Spleen (tissue), 11 donors: Measurements from ENCODE around the gene TNFRSF25. TPM values are rescaled to one million over a fixed set of nuclear protein-coding genes. Genes with fewer than 3 reads are reported as not detected.

Experiments used
- DNase-seq: peaks from one replicate; pipeline ENCODE4 v3.0.0-alpha.2; 2020
- H3K27ac ChIP-seq, 8 donors: fragments of 200-600 bp; sonication (generic) in 7 of 8; 1 replicate in 4 of 8; 2 replicates in 4 of 8; pipeline versions ENCODE4 v1.5.0 to v1.8.0; 2016 to 2021; ENCODE audit warnings: inconsistent platforms in 4 of 8, mild to moderate bottlenecking in 4 of 8, moderate library complexity in 1 of 8
- H3K27me3 ChIP-seq, 7 donors: fragments of 200-600 bp; sonication (generic) in 6 of 7; replicated peaks in 1 of 7; 1 replicate in 4 of 7; 2 replicates in 3 of 7; pipeline versions ENCODE4 v1.5.0 to v1.8.0; 2016 to 2021; ENCODE audit warnings: inconsistent platforms in 3 of 7, mild to moderate bottlenecking in 1 of 7
- H3K36me3 ChIP-seq, 6 donors: fragments of 200-600 bp; sonication (generic) in 5 of 6; 1 replicate in 4 of 6; 2 replicates in 2 of 6; pipeline versions ENCODE4 v1.5.0 to v1.8.0; 2016 to 2021; ENCODE audit warnings: inconsistent platforms in 2 of 6
- H3K4me1 ChIP-seq, 6 donors: fragments of 200-600 bp; sonication (generic) in 5 of 6; 1 replicate in 3 of 6; 2 replicates in 3 of 6; pipeline versions ENCODE4 v1.5.0 to v1.8.0; 2016 to 2021; ENCODE audit warnings: inconsistent platforms in 3 of 6
- H3K4me3 ChIP-seq, 8 donors: fragments of 200-600 bp; sonication (generic) in 7 of 8; 1 replicate in 4 of 8; 2 replicates in 4 of 8; pipeline versions ENCODE4 v1.5.0 to v1.8.0; 2016 to 2021; ENCODE audit warnings: inconsistent platforms in 4 of 8, mild to moderate bottlenecking in 4 of 8, moderate library complexity in 2 of 8
- H3K9me3 ChIP-seq, 8 donors: fragments of 200-600 bp; sonication (generic) in 7 of 8; 1 replicate in 4 of 8; 2 replicates in 4 of 8; pipeline versions ENCODE4 v1.5.0 to v1.8.0; 2016 to 2021; ENCODE audit warnings: inconsistent platforms in 4 of 8
- POLR2A ChIP-seq, 3 donors: fragments of 450-650 bp; IDR thresholded peaks; one replicate each; pipeline ENCODE4 v1.5.1; 2017; ENCODE audit warnings: antibody characterized with exemption in 3 of 3, mild to moderate bottlenecking in 1 of 3
- POLR2AphosphoS5 ChIP-seq, 3 donors: sonication (generic); formaldehyde crosslinking; IDR thresholded peaks; one replicate each; pipeline ENCODE4 v1.5.1; 2017; ENCODE audit warnings: antibody characterized with exemption in 3 of 3
- WGBS, 5 donors: extraction: QIAGEN DNeasy Blood & Tissue Kit in 3 of 5; methylation state at CpG; one replicate each; pipeline versions ENCODE4 v1.1.5 to v1.1.7; 2013 to 2018; 5-methylcytosine and 5-hydroxymethylcytosine counted together
- intact Hi-C: fragments of 100-400 bp; cut with DNase I; formaldehyde crosslinking; loops from one replicate; pipeline ENCODE4 v1.15.0; 2023; ENCODE audit warnings: low total_unique reads
- polyA plus RNA-seq, 3 donors: library from polyadenylated mRNA; stranded (reverse); fragments of 200-250 nt; gene quantifications; one replicate each; pipeline ENCODE4 v1.2.1, GENCODE V29; 2013
- total RNA-seq, 7 donors: library from RNA; depleted of rRNA in 3 of 7; stranded (reverse); fragments of >200 nt in 3 of 7; fragmentation: NEBNext Ultra II Directional in 4 of 7; extraction: Animal tissue kit (Norgen Biotek cat#: 25700) in 4 of 7; gene quantifications; one replicate each; pipeline versions ENCODE4 v1.1.0 to v1.2.1, GENCODE V29; 2016 to 2021
- TF ChIP-seq, protein P1 (sequence below), 11 experiments: fragments of 200-600 bp in 7 of 11; fragments of 450-650 bp in 4 of 11; sonication (generic) in 4 of 11; IDR thresholded peaks in 8 of 11; conservative IDR thresholded peaks in 3 of 11; 1 replicate in 7 of 11; 2 replicates in 4 of 11; pipeline versions ENCODE4 v1.4.0 to v1.8.0; 2016 to 2021; ENCODE audit warnings: antibody characterized with exemption in 11 of 11, inconsistent platforms in 4 of 11, mild to moderate bottlenecking in 1 of 11
- donor health status: healthy with polysubstance abuse.
- donor health status: DM: no; HTN: no; CAD: no; lungs with moderate emphysema.
- donor health status: DM: no; HTN: no; CAD: no.
- donor health status: Bipolar disorder and iron deficiency.
- donor health status: healthy.
- donor health status: DM: no; HTN: no; CAD: no.
- donor health status: DM: yes; HTN: yes; CAD: no.

Gene TNFRSF25
- total and polyA plus RNA-seq, 10 donors: 30.9 to 147 (median 66.8) TPM

GRCh38 chr1:6466751-6467150 is 778 bp upstream of the TNFRSF25 start:
- no peaks in the 10 kb centered on the region for H3K9me3 ChIP-seq
- WGBS, 5 donors: 82 to 97% (median 89%) methylated on average over 5 of the region's 5 CpGs
- peaks cover 0 to 90% (median 55%) of the 10 kb centered on the region in 6 donors for H3K36me3 ChIP-seq
- intact Hi-C loops: no loop called here
- H3K27ac ChIP-seq: no peak overlapping the region
- no peak for DNase-seq
- no peak overlapping the region for H3K4me3 ChIP-seq
- H3K4me1 ChIP-seq: peaks cover 0 to 52% (median 11%) of the 10 kb centered on the region in 6 donors
- H3K27me3 ChIP-seq: peaks cover 0 to 45% (median 4%) of the 10 kb centered on the region in 7 donors
- no peak for TF ChIP-seq POLR2AphosphoS5 (IDR thresholded peaks at IDR 0.05)
- TF ChIP-seq, protein P1, sequence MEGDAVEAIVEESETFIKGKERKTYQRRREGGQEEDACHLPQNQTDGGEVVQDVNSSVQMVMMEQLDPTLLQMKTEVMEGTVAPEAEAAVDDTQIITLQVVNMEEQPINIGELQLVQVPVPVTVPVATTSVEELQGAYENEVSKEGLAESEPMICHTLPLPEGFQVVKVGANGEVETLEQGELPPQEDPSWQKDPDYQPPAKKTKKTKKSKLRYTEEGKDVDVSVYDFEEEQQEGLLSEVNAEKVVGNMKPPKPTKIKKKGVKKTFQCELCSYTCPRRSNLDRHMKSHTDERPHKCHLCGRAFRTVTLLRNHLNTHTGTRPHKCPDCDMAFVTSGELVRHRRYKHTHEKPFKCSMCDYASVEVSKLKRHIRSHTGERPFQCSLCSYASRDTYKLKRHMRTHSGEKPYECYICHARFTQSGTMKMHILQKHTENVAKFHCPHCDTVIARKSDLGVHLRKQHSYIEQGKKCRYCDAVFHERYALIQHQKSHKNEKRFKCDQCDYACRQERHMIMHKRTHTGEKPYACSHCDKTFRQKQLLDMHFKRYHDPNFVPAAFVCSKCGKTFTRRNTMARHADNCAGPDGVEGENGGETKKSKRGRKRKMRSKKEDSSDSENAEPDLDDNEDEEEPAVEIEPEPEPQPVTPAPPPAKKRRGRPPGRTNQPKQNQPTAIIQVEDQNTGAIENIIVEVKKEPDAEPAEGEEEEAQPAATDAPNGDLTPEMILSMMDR (IDR thresholded peaks at IDR 0.05 in 8 of 11, conservative IDR thresholded peaks at IDR 0.05 in 3 of 11): no peak
- no peak for TF ChIP-seq POLR2A (IDR thresholded peaks at IDR 0.05)

- peaks cover 3 to 64% (median 23%) of the 10 kb centered on the region in 6 donors for H3K4me1 ChIP-seq
- no peak for TF ChIP-seq POLR2AphosphoS5 (IDR thresholded peaks at IDR 0.05)
- TF ChIP-seq, protein P1 (IDR thresholded peaks at IDR 0.05 in 8 of 11, conservative IDR thresholded peaks at IDR 0.05 in 3 of 11): no peak
- no peak for TF ChIP-seq POLR2A (IDR thresholded peaks at IDR 0.05)
- 11 to 39% (median 16%) methylated on average over 10 to 21 of the region's 21 CpGs for whole genome bisulfite sequencing, 5 donors
- peaks cover 0 to 89% (median 51%) of the 10 kb centered on the region in 6 donors for H3K36me3 ChIP-seq
- peak overlapping the region in 7 of 8 donors; percentile 4 to 79 (median 54) for H3K27ac ChIP-seq
- intact Hi-C loops: no loop called here
- DNase-seq: no peak
- no peaks in the 10 kb centered on the region for H3K9me3 ChIP-seq
- peaks cover 0 to 57% (median 4%) of the 10 kb centered on the region in 7 donors for H3K27me3 ChIP-seq
- H3K4me3 ChIP-seq: peak overlapping the region in 7 of 8 donors; percentile 1 to 64 (median 30)
Measured at GRCh38 chr1:6465461-6466005, 440 bp downstream of the TNFRSF25 start.

- 80 to 89% (median 85%) methylated on average over 5 of the region's 5 CpGs for WGBS, 5 donors
- no peak for TF ChIP-seq POLR2A (IDR thresholded peaks at IDR 0.05)
- no peak for TF ChIP-seq POLR2AphosphoS5 (IDR thresholded peaks at IDR 0.05)
- TF ChIP-seq, protein P1 (IDR thresholded peaks at IDR 0.05 in 8 of 11, conservative IDR thresholded peaks at IDR 0.05 in 3 of 11): no peak
- Histone ChIP-seq H3K36me3 (peaks cover 0 to 83% (median 45%) of the 10 kb centered on the region in 6 donors), H3K27me3 (peaks cover 0 to 63% (median 4%) of the 10 kb centered on the region in 7 donors), H3K27ac (peak overlapping the region in 4 of 8 donors; percentile 54 to 79 (median 74)), H3K9me3 (no peaks in the 10 kb centered on the region), H3K4me3 (peak overlapping the region in 4 of 8 donors; percentile 30 to 64 (median 40)), H3K4me1 (peaks cover 8 to 71% (median 29%) of the 10 kb centered on the region in 6 donors)
- intact Hi-C loops: no loop called here
- DNase-seq: no peak
Measured at GRCh38 chr1:6464915-6465314, 1.1 kb downstream of the TNFRSF25 start.

GRCh38 chr1:6464514-6464836 is 1.5 kb downstream of the TNFRSF25 start:
- peak overlapping the region in 1 of 8 donors; percentile 64 for H3K4me3 ChIP-seq
- H3K27ac ChIP-seq: peak overlapping the region in 3 of 8 donors; percentile 54 to 79 (median 71)
- intact Hi-C loops: no loop called here
- no peaks in the 10 kb centered on the region for H3K9me3 ChIP-seq
- WGBS, 5 donors: 83 to 90% (median 84%) methylated on average over 7 of the region's 7 CpGs
- H3K27me3 ChIP-seq: peaks cover 0 to 68% (median 4%) of the 10 kb centered on the region in 7 donors
- H3K36me3 ChIP-seq: peaks cover 0 to 79% (median 41%) of the 10 kb centered on the region in 6 donors
- DNase-seq: no peak
- TF ChIP-seq POLR2AphosphoS5 (IDR thresholded peaks at IDR 0.05) (no peak), POLR2A (IDR thresholded peaks at IDR 0.05) (no peak)
- TF ChIP-seq, protein P1 (IDR thresholded peaks at IDR 0.05 in 8 of 11, conservative IDR thresholded peaks at IDR 0.05 in 3 of 11): no peak
- peaks cover 8 to 75% (median 34%) of the 10 kb centered on the region in 6 donors for H3K4me1 ChIP-seq
